ENCODE results near the gene CTIF.

Gene CTIF

DNA sequence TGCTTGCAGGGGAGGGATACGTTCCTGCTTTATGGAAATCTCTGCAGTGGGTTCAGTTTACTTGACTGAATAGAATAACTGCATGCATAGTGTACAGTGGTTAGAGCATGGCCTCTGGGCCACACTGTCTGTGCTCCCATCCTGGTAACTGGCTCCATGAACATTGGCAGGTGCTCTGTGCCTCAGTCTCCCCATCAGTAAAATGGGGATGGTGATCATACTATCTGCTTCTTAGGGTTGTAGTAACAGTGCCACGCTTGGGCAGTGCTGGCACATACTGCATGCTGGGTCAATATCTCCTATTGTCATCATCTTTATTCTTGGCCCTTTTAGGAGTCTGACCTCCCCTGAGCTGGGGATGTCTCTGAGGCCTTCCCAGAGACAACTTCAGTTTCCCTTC is 117.3 kb downstream of the CTIF start:
- Histone ChIP-seq H2BK5ac (ENCODE audit: low read length) (no peak overlapping the region), H3K27me3 (ENCODE audit: control insufficient read depth in 3 of 3, insufficient read depth in 3 of 3, low read depth in 1 of 3, low read length in 3 of 3) (no peaks in the 10 kb centered on the region), H3K4me3 (ENCODE audit: low read length in 2 of 2) (peak overlapping the region in 1 of 2 donors; percentile 32), H4K8ac (ENCODE audit: low read depth, low read length) (no peak overlapping the region), H3K36me3 (replicated peaks in 1 of 2; ENCODE audit: control insufficient read depth in 2 of 2, insufficient read depth in 2 of 2, low read length in 2 of 2) (no peaks in the 10 kb centered on the region), H2BK12ac (ENCODE audit: low read length) (no peak overlapping the region), H2AK5ac (ENCODE audit: low read depth, low read length) (no peak overlapping the region), H2BK120ac (ENCODE audit: low read depth, low read length) (no peak overlapping the region), H3K14ac (ENCODE audit: low read length) (no peak overlapping the region), H2BK15ac (ENCODE audit: low read length) (no peak overlapping the region), H3K79me1 (ENCODE audit: low read depth, low read length) (no peaks in the 10 kb centered on the region), H3K4me1 (ENCODE audit: control insufficient read depth in 2 of 2, insufficient read depth in 1 of 2, low read depth in 1 of 2, low read length in 2 of 2) (peaks cover 12 to 14% of the 10 kb centered on the region in 2 donors), H4K91ac (ENCODE audit: low read depth, low read length, poor library complexity) (no peak overlapping the region), H3K18ac (ENCODE audit: low read length) (no peak overlapping the region), H3K9me3 (replicated peaks in 1 of 2; ENCODE audit: control insufficient read depth in 2 of 2, insufficient read depth in 1 of 2, low read depth in 1 of 2, low read length in 2 of 2) (peaks cover 0 to 7% of the 10 kb centered on the region in 2 donors), H2AFZ (ENCODE audit: low read length) (no peak overlapping the region), H3K4me2 (ENCODE audit: insufficient read depth, low read length, poor library complexity, severe bottlenecking) (no peak overlapping the region), H3K23ac (ENCODE audit: low read depth, low read length, poor library complexity) (no peak overlapping the region), H3K27ac (replicated peaks; ENCODE audit: low read length) (no peak overlapping the region), H3K9ac (ENCODE audit: low read depth, low read length, poor library complexity) (no peak overlapping the region), H3K4ac (ENCODE audit: low read length) (no peak overlapping the region)
- no peak for DNase-seq (ENCODE audit: low spot score)
- WGBS, 2 donors (ENCODE audit: extremely low coverage in 2 of 2, insufficient read length in 2 of 2, insufficient replicate concordance in 1 of 2): no CpG with 5 or more reads among the region's 2 CpGs

DNA sequence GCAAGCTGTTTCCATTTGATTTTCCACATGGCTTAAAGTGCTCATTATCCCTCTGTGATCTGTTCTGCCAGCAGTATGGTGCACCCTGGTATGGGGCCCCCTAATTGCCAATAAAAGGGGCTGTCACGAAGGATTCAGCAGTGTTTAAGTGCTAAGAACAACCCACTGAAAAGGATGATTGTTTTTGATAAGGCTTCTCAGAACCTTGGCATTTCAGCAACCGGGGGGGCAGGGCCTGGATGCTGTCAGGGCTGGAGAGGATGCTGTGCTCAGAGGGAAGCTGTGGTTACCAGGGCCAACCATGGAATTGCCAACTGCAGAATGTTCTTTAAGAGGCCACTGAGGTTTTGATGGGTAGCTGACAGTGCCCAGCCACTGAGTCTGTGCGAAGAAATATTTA is 117.8 kb downstream of the CTIF start:
- no peak overlapping the region for H3K4ac ChIP-seq (ENCODE audit: low read length)
- no peak overlapping the region for H3K9ac ChIP-seq (ENCODE audit: low read depth, low read length, poor library complexity)
- DNase-seq (ENCODE audit: low spot score): no peak
- no peak overlapping the region for H3K4me3 ChIP-seq (ENCODE audit: low read length in 2 of 2)
- no peak overlapping the region for H2BK120ac ChIP-seq (ENCODE audit: low read depth, low read length)
- H2AK5ac ChIP-seq (ENCODE audit: low read depth, low read length): no peak overlapping the region
- no peak overlapping the region for H4K91ac ChIP-seq (ENCODE audit: low read depth, low read length, poor library complexity)
- no peaks in the 10 kb centered on the region for H3K27me3 ChIP-seq (ENCODE audit: control insufficient read depth in 3 of 3, insufficient read depth in 3 of 3, low read depth in 1 of 3, low read length in 3 of 3)
- H3K27ac ChIP-seq (replicated peaks; ENCODE audit: low read length): no peak overlapping the region
- H3K9me3 ChIP-seq (replicated peaks in 1 of 2; ENCODE audit: control insufficient read depth in 2 of 2, insufficient read depth in 1 of 2, low read depth in 1 of 2, low read length in 2 of 2): peaks cover 0 to 7% of the 10 kb centered on the region in 2 donors
- H3K79me1 ChIP-seq (ENCODE audit: low read depth, low read length): no peaks in the 10 kb centered on the region
- H3K4me1 ChIP-seq (ENCODE audit: control insufficient read depth in 2 of 2, insufficient read depth in 1 of 2, low read depth in 1 of 2, low read length in 2 of 2): peaks cover 12 to 14% of the 10 kb centered on the region in 2 donors
- H2BK12ac ChIP-seq (ENCODE audit: low read length): no peak overlapping the region
- H3K36me3 ChIP-seq (replicated peaks in 1 of 2; ENCODE audit: control insufficient read depth in 2 of 2, insufficient read depth in 2 of 2, low read length in 2 of 2): no peaks in the 10 kb centered on the region
- H3K23ac ChIP-seq (ENCODE audit: low read depth, low read length, poor library complexity): no peak overlapping the region
- H3K4me2 ChIP-seq (ENCODE audit: insufficient read depth, low read length, poor library complexity, severe bottlenecking): no peak overlapping the region
- no peak overlapping the region for H2BK15ac ChIP-seq (ENCODE audit: low read length)
- WGBS, 2 donors (ENCODE audit: extremely low coverage in 2 of 2, insufficient read length in 2 of 2, insufficient replicate concordance in 1 of 2): no CpG with 5 or more reads among the region's 3 CpGs
- H4K8ac ChIP-seq (ENCODE audit: low read depth, low read length): no peak overlapping the region
- H3K18ac ChIP-seq (ENCODE audit: low read length): no peak overlapping the region
- no peak overlapping the region for H3K14ac ChIP-seq (ENCODE audit: low read length)
- H2AFZ ChIP-seq (ENCODE audit: low read length): no peak overlapping the region
- H2BK5ac ChIP-seq (ENCODE audit: low read length): no peak overlapping the region

DNA sequence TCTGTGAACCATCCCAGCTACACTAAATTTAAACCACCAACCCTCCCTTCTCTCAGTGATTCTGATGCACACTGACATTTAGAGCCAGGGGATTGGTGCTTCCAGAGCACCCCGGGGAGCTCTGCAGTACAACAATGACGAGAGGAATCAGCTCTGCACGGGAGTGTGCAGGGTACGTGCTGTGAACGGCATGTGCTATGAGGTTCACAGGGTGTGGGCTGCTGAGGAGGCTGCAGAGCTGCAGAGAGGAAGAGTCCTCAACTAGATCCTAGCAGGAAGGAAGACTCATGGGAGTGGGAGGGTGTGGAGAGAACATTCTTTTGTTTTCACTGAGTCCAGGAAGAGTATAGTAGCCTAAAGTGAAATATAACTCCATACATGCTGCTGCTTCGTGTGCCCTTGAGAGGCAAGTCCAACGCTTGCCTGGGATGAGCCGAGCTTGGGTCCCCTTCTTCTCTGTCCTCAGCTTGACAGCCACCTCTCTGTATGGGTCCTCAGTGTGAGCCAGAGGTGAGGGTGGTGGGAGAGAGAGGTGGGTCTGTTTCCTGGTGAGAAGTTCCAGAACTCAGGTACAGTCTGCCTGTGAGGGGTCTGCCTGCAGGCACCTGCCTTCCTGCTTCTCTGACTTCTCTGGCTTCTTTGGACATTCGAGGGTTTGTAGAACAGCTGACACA is 118.8 kb downstream of the CTIF start:
- no peak overlapping the region for H3K4me2 ChIP-seq (ENCODE audit: insufficient read depth, low read length, poor library complexity, severe bottlenecking)
- H2BK15ac ChIP-seq (ENCODE audit: low read length): no peak overlapping the region
- H3K27me3 ChIP-seq (ENCODE audit: control insufficient read depth in 3 of 3, insufficient read depth in 3 of 3, low read depth in 1 of 3, low read length in 3 of 3): no peaks in the 10 kb centered on the region
- no peak overlapping the region for H3K27ac ChIP-seq (replicated peaks; ENCODE audit: low read length)
- H3K9me3 ChIP-seq (replicated peaks in 1 of 2; ENCODE audit: control insufficient read depth in 2 of 2, insufficient read depth in 1 of 2, low read depth in 1 of 2, low read length in 2 of 2): peaks cover 0 to 7% of the 10 kb centered on the region in 2 donors
- H2BK12ac ChIP-seq (ENCODE audit: low read length): no peak overlapping the region
- H4K8ac ChIP-seq (ENCODE audit: low read depth, low read length): no peak overlapping the region
- H3K14ac ChIP-seq (ENCODE audit: low read length): no peak overlapping the region
- H3K4ac ChIP-seq (ENCODE audit: low read length): no peak overlapping the region
- H3K23ac ChIP-seq (ENCODE audit: low read depth, low read length, poor library complexity): no peak overlapping the region
- no CpG with 5 or more reads among the region's 9 CpGs for WGBS, 2 donors (ENCODE audit: extremely low coverage in 2 of 2, insufficient read length in 2 of 2, insufficient replicate concordance in 1 of 2)
- H2BK120ac ChIP-seq (ENCODE audit: low read depth, low read length): no peak overlapping the region
- H2AK5ac ChIP-seq (ENCODE audit: low read depth, low read length): no peak overlapping the region
- peaks cover 14 to 16% of the 10 kb centered on the region in 2 donors for H3K4me1 ChIP-seq (ENCODE audit: control insufficient read depth in 2 of 2, insufficient read depth in 1 of 2, low read depth in 1 of 2, low read length in 2 of 2)
- no peak overlapping the region for H2BK5ac ChIP-seq (ENCODE audit: low read length)
- no peak overlapping the region for H3K4me3 ChIP-seq (ENCODE audit: low read length in 2 of 2)
- H3K36me3 ChIP-seq (replicated peaks in 1 of 2; ENCODE audit: control insufficient read depth in 2 of 2, insufficient read depth in 2 of 2, low read length in 2 of 2): no peaks in the 10 kb centered on the region
- H3K18ac ChIP-seq (ENCODE audit: low read length): peak overlapping the region; percentile 81
- no peak for DNase-seq (ENCODE audit: low spot score)
- H3K9ac ChIP-seq (ENCODE audit: low read depth, low read length, poor library complexity): peak overlapping the region; percentile 9
- no peaks in the 10 kb centered on the region for H3K79me1 ChIP-seq (ENCODE audit: low read depth, low read length)
- H2AFZ ChIP-seq (ENCODE audit: low read length): no peak overlapping the region
- no peak overlapping the region for H4K91ac ChIP-seq (ENCODE audit: low read depth, low read length, poor library complexity)

DNA sequence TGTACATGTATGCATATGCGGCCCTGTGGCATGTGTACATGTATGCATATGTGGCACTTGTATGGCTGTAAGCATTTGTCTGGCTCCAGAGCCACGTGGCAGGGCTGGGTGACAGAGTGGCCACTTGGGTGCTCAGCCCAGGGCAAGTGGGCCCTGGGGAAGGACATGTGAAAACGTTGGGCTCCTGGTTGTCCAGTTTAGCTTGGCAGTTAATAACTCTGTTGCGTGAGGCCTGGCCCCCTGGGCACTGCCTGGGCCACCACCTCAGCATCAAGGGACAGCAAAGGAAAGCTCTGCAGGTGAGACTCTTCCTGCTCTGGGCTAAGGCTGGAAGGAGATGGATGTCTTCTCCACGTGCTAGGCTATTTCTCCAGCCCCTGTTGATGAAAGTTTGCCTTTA is 119.9 kb downstream of the CTIF start:
- Histone ChIP-seq H2BK15ac (ENCODE audit: low read length) (no peak overlapping the region), H3K18ac (ENCODE audit: low read length) (no peak overlapping the region), H4K91ac (ENCODE audit: low read depth, low read length, poor library complexity) (no peak overlapping the region), H3K9ac (ENCODE audit: low read depth, low read length, poor library complexity) (peak overlapping the region; percentile 38), H2BK5ac (ENCODE audit: low read length) (no peak overlapping the region), H3K23ac (ENCODE audit: low read depth, low read length, poor library complexity) (no peak overlapping the region), H3K14ac (ENCODE audit: low read length) (no peak overlapping the region), H2BK12ac (ENCODE audit: low read length) (no peak overlapping the region), H3K4me1 (ENCODE audit: control insufficient read depth in 2 of 2, insufficient read depth in 1 of 2, low read depth in 1 of 2, low read length in 2 of 2) (peaks cover 14 to 16% of the 10 kb centered on the region in 2 donors), H3K9me3 (replicated peaks in 1 of 2; ENCODE audit: control insufficient read depth in 2 of 2, insufficient read depth in 1 of 2, low read depth in 1 of 2, low read length in 2 of 2) (peaks cover 0 to 7% of the 10 kb centered on the region in 2 donors), H4K8ac (ENCODE audit: low read depth, low read length) (no peak overlapping the region), H2AFZ (ENCODE audit: low read length) (no peak overlapping the region), H3K36me3 (replicated peaks in 1 of 2; ENCODE audit: control insufficient read depth in 2 of 2, insufficient read depth in 2 of 2, low read length in 2 of 2) (no peaks in the 10 kb centered on the region), H3K79me1 (ENCODE audit: low read depth, low read length) (no peaks in the 10 kb centered on the region), H3K27ac (replicated peaks; ENCODE audit: low read length) (no peak overlapping the region), H3K4me3 (ENCODE audit: low read length in 2 of 2) (no peak overlapping the region), H2AK5ac (ENCODE audit: low read depth, low read length) (no peak overlapping the region), H3K4ac (ENCODE audit: low read length) (no peak overlapping the region), H3K4me2 (ENCODE audit: insufficient read depth, low read length, poor library complexity, severe bottlenecking) (no peak overlapping the region), H3K27me3 (ENCODE audit: control insufficient read depth in 3 of 3, insufficient read depth in 3 of 3, low read depth in 1 of 3, low read length in 3 of 3) (no peaks in the 10 kb centered on the region), H2BK120ac (ENCODE audit: low read depth, low read length) (no peak overlapping the region)
- no CpG with 5 or more reads among the region's 5 CpGs for WGBS, 2 donors (ENCODE audit: extremely low coverage in 2 of 2, insufficient read length in 2 of 2, insufficient replicate concordance in 1 of 2)
- no peak for DNase-seq (ENCODE audit: low spot score)
